ENCODE data around the gene RPS18.

GRCh38 chr6:33305052-33305451, 33.2 kb downstream of the RPS18 start:
- TF ChIP-seq NFE2L2 (IDR thresholded peaks at IDR 0.05; ENCODE audit: low read length), result no peak
- TF ChIP-seq ZFY (CRISPR knock-in tag; IDR thresholded peaks at IDR 0.05), result no peak
- no peak for TF ChIP-seq XRCC5 (optimal IDR thresholded peaks at IDR 0.05; ENCODE audit: low read length)
- no peak for TF ChIP-seq ZHX2 (IDR thresholded peaks at IDR 0.05; ENCODE audit: low read depth)
- TF ChIP-seq ZHX2 (CRISPR knock-in tag; IDR thresholded peaks at IDR 0.05; ENCODE audit: borderline replicate concordance), result no peak
- no peak for TF ChIP-seq ATF7 (IDR thresholded peaks at IDR 0.05)
- no peak for TF ChIP-seq ATF7 (CRISPR knock-in tag; IDR thresholded peaks at IDR 0.05)
- no peak for TF ChIP-seq POLR2A (IDR thresholded peaks at IDR 0.05; ENCODE audit: insufficient read depth in 1 of 2, low read depth in 2 of 2, low read length in 2 of 2)
- TF ChIP-seq HMG20B (CRISPR knock-in tag; conservative IDR thresholded peaks at IDR 0.05), result no peak
- no peak for TF ChIP-seq ZNF615 (CRISPR knock-in tag; IDR thresholded peaks at IDR 0.05; ENCODE audit: borderline replicate concordance)
- no peak for TF ChIP-seq HOXA9 (CRISPR knock-in tag; IDR thresholded peaks at IDR 0.05; ENCODE audit: borderline replicate concordance)

Measured in HepG2 (cell line).